Measurements from ENCODE around the gene GIMAP1.

GIMAP1 gene

GRCh38 chr7:150735596-150736358 is 19.4 kb downstream of the GIMAP1 start:
- Mint-ChIP-seq H3K4me1 (peaks cover 65% of the 10 kb centered on the region), H3K4me3 (peak overlapping the region; percentile 74), H3K36me3 (peaks cover 39% of the 10 kb centered on the region), H3K27ac (peak overlapping the region; percentile 91), H3K9me3 (no peaks in the 10 kb centered on the region)
- DNase-seq (ENCODE audit: low spot score in 2 of 2) (no peak), ATAC-seq (no peak)

- peak in 1 of 2 donors; percentile 66 for DNase-seq (ENCODE audit: low spot score in 2 of 2)
- Mint-ChIP-seq H3K4me1 (peaks cover 71% of the 10 kb centered on the region), H3K36me3 (peaks cover 49% of the 10 kb centered on the region), H3K4me3 (peak overlapping the region; percentile 74), H3K27ac (peak overlapping the region; percentile 91), H3K9me3 (no peaks in the 10 kb centered on the region)
- ATAC-seq, result no peak
Observed at GRCh38 chr7:150736864-150737263, 20.5 kb downstream of the GIMAP1 start.

GRCh38 chr7:150737265-150738055 is 21.0 kb downstream of the GIMAP1 start, which contains the start of gene GIMAP5:
Gene GIMAP5 (plus strand): TSS chr7:150737418. CDS start chr7:150740885, 3,467 bp downstream.
- Mint-ChIP-seq H3K9me3 (no peaks in the 10 kb centered on the region), H3K4me1 (peaks cover 71% of the 10 kb centered on the region), H3K27ac (peak within 1 kb of the TSS; percentile 91), H3K4me3 (peak within 1 kb of the TSS; percentile 74), H3K36me3 (peaks cover 55% of the 10 kb centered on the region)
- DNase-seq (ENCODE audit: low spot score in 2 of 2) (peak in 1 of 2 donors; percentile 83), ATAC-seq (peak; percentile 72)

- no peak for ATAC-seq
- peaks cover 62% of the 10 kb centered on the region for H3K36me3 Mint-ChIP-seq
- DNase-seq (ENCODE audit: low spot score in 2 of 2), result peak in 1 of 2 donors; percentile 68
- H3K27ac Mint-ChIP-seq, result peak overlapping the region; percentile 91
- H3K9me3 Mint-ChIP-seq, result no peaks in the 10 kb centered on the region
- H3K4me3 Mint-ChIP-seq, result peak overlapping the region; percentile 74
- H3K4me1 Mint-ChIP-seq, result peaks cover 71% of the 10 kb centered on the region
Observed at GRCh38 chr7:150738092-150738491, 21.7 kb downstream of the GIMAP1 start.

- ATAC-seq, result peak; percentile 51
- Mint-ChIP-seq H3K4me3 (peak overlapping the region; percentile 74), H3K4me1 (peaks cover 71% of the 10 kb centered on the region), H3K27ac (peak overlapping the region; percentile 91), H3K36me3 (peaks cover 67% of the 10 kb centered on the region), H3K9me3 (no peaks in the 10 kb centered on the region)
- peak in 1 of 2 donors; percentile 68 for DNase-seq (ENCODE audit: low spot score in 2 of 2)
Observed at GRCh38 chr7:150738591-150739001, 22.2 kb downstream of the GIMAP1 start.

DNA sequence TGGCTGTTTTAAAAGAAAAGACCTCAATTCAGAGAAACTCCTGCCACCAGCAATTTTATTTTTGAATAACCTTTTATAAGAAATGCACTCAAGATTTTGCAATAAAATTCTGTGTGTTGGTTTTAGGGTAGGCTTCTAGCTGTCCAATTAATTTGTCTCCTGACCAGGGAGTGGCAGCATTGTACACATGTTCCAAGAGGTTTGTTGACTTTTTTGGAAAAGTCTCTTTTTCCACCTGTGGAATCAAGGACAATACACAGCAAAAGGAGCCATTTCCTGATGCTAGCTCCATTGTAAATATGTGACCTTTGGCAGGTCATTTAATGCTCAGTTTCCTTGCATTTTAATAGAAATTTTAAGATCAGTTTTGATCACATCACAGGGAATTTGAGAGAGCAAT is 22.6 kb downstream of the GIMAP1 start:
- Mint-ChIP-seq H3K4me1 (peaks cover 71% of the 10 kb centered on the region), H3K36me3 (peaks cover 71% of the 10 kb centered on the region)

DNA sequence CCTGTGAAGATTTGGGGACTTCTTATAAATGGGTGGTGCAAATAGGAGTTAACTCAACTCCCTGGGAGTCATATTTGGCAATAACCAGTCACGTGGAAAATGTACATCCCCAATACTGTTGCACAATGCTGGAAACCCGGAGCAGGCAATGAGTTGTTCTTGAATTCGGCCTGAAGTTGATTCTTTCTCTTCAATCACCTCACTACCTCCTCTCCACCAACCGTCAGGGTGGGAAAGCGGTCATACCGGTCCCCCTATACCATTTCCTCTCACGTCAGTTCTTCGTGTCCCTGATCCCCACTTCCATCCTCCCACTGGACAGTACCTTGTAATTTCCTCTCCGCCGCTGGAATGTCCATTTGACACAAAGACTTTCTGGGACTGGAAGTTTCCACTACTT is 23.6 kb downstream of the GIMAP1 start:
- Mint-ChIP-seq H3K4me3 (peak overlapping the region; percentile 74), H3K9me3 (no peaks in the 10 kb centered on the region), H3K4me1 (peaks cover 71% of the 10 kb centered on the region), H3K36me3 (peaks cover 81% of the 10 kb centered on the region), H3K27ac (peak overlapping the region; percentile 91)
- DNase-seq (ENCODE audit: low spot score in 2 of 2) (peak in 1 of 2 donors; percentile 57), ATAC-seq (no peak)

More for the DNA sequence above, 22.6 kb downstream of the GIMAP1 start:
- Mint-ChIP-seq H3K27ac (peak overlapping the region; percentile 91), H3K4me3 (peak overlapping the region; percentile 74), H3K9me3 (no peaks in the 10 kb centered on the region)
- DNase-seq (ENCODE audit: low spot score in 2 of 2), result no peak
- no peak for ATAC-seq

DNA sequence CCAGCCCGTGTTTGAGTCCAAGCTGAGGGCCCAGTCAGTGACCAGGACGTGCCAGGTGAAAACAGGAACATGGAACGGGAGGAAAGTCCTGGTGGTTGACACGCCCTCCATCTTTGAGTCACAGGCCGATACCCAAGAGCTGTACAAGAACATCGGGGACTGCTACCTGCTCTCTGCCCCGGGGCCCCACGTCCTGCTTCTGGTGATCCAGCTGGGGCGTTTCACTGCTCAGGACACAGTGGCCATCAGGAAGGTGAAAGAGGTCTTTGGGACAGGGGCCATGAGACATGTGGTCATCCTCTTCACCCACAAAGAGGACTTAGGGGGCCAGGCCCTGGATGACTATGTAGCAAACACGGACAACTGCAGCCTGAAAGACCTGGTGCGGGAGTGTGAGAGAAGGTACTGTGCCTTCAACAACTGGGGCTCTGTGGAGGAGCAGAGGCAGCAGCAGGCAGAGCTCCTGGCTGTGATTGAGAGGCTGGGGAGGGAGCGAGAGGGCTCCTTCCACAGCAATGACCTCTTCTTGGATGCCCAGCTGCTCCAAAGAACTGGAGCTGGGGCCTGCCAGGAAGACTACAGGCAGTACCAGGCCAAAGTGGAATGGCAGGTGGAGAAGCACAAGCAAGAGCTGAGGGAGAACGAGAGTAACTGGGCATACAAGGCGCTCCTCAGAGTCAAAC is 26.0 kb downstream of the GIMAP1 start:
- Mint-ChIP-seq H3K9me3 (no peaks in the 10 kb centered on the region), H3K4me3 (peak overlapping the region; percentile 74), H3K36me3 (peaks cover 100% of the 10 kb centered on the region), H3K27ac (peak overlapping the region; percentile 91), H3K4me1 (peaks cover 77% of the 10 kb centered on the region)
- peak; percentile 17 for ATAC-seq
- no peak for DNase-seq (ENCODE audit: low spot score in 2 of 2)

GRCh38 chr7:150744041-150744656 is 27.7 kb downstream of the GIMAP1 start:
- Mint-ChIP-seq H3K4me1 (peaks cover 94% of the 10 kb centered on the region), H3K4me3 (peak overlapping the region; percentile 74), H3K36me3 (peaks cover 94% of the 10 kb centered on the region), H3K9me3 (no peaks in the 10 kb centered on the region), H3K27ac (peak overlapping the region; percentile 91)
- ATAC-seq, result no peak
- DNase-seq (ENCODE audit: low spot score in 2 of 2), result peak in 1 of 2 donors; percentile 49

DNA sequence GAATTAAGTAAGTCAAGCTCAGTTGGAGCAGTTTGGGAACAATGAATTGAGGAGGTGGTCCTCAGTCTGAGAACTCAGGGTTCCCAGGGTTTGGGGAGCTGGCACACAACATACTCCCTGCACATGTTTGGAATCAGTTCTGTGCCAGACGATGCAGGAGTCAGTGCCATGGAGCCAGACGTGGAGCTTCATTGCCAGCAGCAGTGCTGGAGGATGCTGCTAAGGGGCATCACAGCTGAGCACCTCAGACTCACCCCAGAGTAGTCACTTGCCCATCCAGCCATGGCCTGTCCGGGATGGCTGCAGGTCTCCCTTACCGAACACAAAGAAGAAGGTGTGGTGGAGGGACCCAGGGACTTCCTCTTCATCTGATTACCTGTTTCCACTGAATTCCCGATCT is 28.7 kb downstream of the GIMAP1 start:
- peak overlapping the region; percentile 91 for H3K27ac Mint-ChIP-seq
- H3K9me3 Mint-ChIP-seq, result no peaks in the 10 kb centered on the region
- H3K4me1 Mint-ChIP-seq, result peaks cover 93% of the 10 kb centered on the region
- peak in 1 of 2 donors; percentile 50 for DNase-seq (ENCODE audit: low spot score in 2 of 2)
- peak overlapping the region; percentile 74 for H3K4me3 Mint-ChIP-seq
- peaks cover 88% of the 10 kb centered on the region for H3K36me3 Mint-ChIP-seq
- peak; percentile 15 for ATAC-seq

DNA sequence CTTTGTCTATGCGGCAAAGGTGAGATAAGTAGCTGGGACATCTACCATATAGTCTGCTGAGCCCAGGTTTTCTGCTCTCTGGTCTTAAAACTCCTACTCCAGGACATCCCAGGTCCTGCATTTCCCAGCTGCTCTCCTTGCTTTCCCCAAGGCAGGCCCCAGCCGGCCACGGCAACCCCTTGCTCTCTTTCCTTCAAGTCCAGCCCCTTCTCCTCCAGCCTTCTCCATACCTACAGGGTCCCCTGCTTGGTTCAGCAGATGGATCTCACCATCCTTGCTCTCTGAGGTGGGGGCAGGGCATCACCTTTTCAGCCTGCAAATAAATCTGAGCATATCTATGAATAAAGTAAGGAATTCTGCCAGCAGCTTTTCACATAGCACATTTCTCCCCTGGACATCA is 29.5 kb downstream of the GIMAP1 start:
- Mint-ChIP-seq H3K36me3 (peaks cover 80% of the 10 kb centered on the region), H3K9me3 (no peaks in the 10 kb centered on the region), H3K4me1 (peaks cover 92% of the 10 kb centered on the region), H3K27ac (peak overlapping the region; percentile 91), H3K4me3 (peak overlapping the region; percentile 74)
- no peak for ATAC-seq
- no peak for DNase-seq (ENCODE audit: low spot score in 2 of 2)

GRCh38 chr7:150746921-150747320 is 30.5 kb downstream of the GIMAP1 start:
- peaks cover 69% of the 10 kb centered on the region for H3K36me3 Mint-ChIP-seq
- peaks cover 81% of the 10 kb centered on the region for H3K4me1 Mint-ChIP-seq
- DNase-seq (ENCODE audit: low spot score in 2 of 2) (peak in 1 of 2 donors; percentile 52), ATAC-seq (no peak)
- H3K9me3 Mint-ChIP-seq, result no peaks in the 10 kb centered on the region
- H3K4me3 Mint-ChIP-seq, result no peak overlapping the region
- H3K27ac Mint-ChIP-seq, result peak overlapping the region; percentile 91

DNA sequence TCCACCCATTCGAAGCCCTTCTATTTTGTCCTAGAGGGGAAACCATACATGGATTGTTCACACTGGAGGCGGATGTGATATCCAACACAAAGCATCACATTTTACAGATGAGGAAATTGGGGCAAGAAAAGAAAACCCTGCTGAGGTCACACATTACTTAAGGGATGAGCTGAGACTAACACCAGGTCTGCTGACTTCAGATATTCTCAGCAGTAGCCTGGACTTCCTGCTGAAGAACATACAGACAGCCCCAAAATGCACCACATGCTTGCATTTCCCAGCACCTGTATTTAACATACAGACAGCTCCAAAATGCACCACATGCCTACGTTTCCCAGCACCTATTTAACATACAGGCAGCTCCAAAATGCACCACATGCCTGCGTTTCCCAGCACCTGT is 32.0 kb downstream of the GIMAP1 start:
- H3K4me1 Mint-ChIP-seq, result peaks cover 75% of the 10 kb centered on the region
- no peak overlapping the region for H3K4me3 Mint-ChIP-seq
- DNase-seq (ENCODE audit: low spot score in 2 of 2) (peak in 1 of 2 donors; percentile 49), ATAC-seq (peak; percentile 61)
- H3K27ac Mint-ChIP-seq, result peak overlapping the region; percentile 91
- peaks cover 55% of the 10 kb centered on the region for H3K36me3 Mint-ChIP-seq
- no peaks in the 10 kb centered on the region for H3K9me3 Mint-ChIP-seq

- Mint-ChIP-seq H3K4me3 (no peak overlapping the region), H3K27ac (no peak overlapping the region), H3K4me1 (peaks cover 71% of the 10 kb centered on the region), H3K9me3 (peaks cover 2% of the 10 kb centered on the region), H3K36me3 (peaks cover 28% of the 10 kb centered on the region)
- no peak for ATAC-seq
- DNase-seq (ENCODE audit: low spot score in 2 of 2), result no peak
Observed at GRCh38 chr7:150751702-150752101, 35.3 kb downstream of the GIMAP1 start.
